Heart left ventricle (tissue), 16 donors: Measurements from ENCODE around the gene OR52B4. TPM values are rescaled to one million over a fixed set of nuclear protein-coding genes. Genes with fewer than 3 reads are reported as not detected.
"Not testable (repeated sequence)": the region's sequence is repeated elsewhere in the genome, so short reads cannot be mapped to it uniquely, and the experiment has no call there.

ENCODE experiments used
- ATAC-seq, 4 donors: fragments of 200-7000 bp; cut with Tn5 transposase; one replicate each; pipeline ENCODE4 v1.9.1; 2020 to 2022; ENCODE audit warnings: moderate library complexity in 4 of 4, mild to moderate bottlenecking in 3 of 4, moderate number of reproducible peaks in 1 of 4
- DNase-seq, 5 donors: peaks; one replicate each; pipeline ENCODE4 v3.0.0-alpha.2; 2020
- H3K27ac ChIP-seq, 12 donors: fragments of 200-600 bp; sonication (generic) in 4 of 12; one replicate each; pipeline versions ENCODE4 v1.5.0 to v1.8.0; 2016 to 2022; ENCODE audit warnings: mild to moderate bottlenecking in 2 of 12
- H3K27me3 ChIP-seq, 9 donors: fragments of 200-600 bp; sonication (generic) in 2 of 9; one replicate each; pipeline versions ENCODE4 v1.5.1 to v1.8.0; 2016 to 2022; ENCODE audit warnings: mild to moderate bottlenecking in 3 of 9
- H3K36me3 ChIP-seq, 9 donors: fragments of 200-600 bp; sonication (generic) in 2 of 9; one replicate each; pipeline versions ENCODE4 v1.5.0 to v1.8.0; 2018 to 2022; ENCODE audit warnings: mild to moderate bottlenecking in 2 of 9
- H3K4me1 ChIP-seq, 12 donors: fragments of 200-600 bp; sonication (generic) in 4 of 12; one replicate each; pipeline versions ENCODE4 v1.5.0 to v1.8.0; 2016 to 2022; ENCODE audit warnings: mild to moderate bottlenecking in 3 of 12
- H3K4me3 ChIP-seq, 12 donors: fragments of 200-600 bp; sonication (generic) in 4 of 12; one replicate each; pipeline versions ENCODE4 v1.5.0 to v1.8.0; 2017 to 2022; ENCODE audit warnings: mild to moderate bottlenecking in 9 of 12, moderate library complexity in 4 of 12
- H3K9me3 ChIP-seq, 12 donors: fragments of 200-600 bp; sonication (generic) in 4 of 12; one replicate each; pipeline versions ENCODE4 v1.5.0 to v1.8.0; 2016 to 2022; ENCODE audit warnings: mild to moderate bottlenecking in 1 of 12
- CTCF ChIP-seq, 12 donors: fragments of 200-600 bp; sonication (generic) in 4 of 12; IDR thresholded peaks; one replicate each; pipeline versions ENCODE4 v1.5.0 to v1.8.0; 2018 to 2022; ENCODE audit warnings: antibody characterized with exemption in 12 of 12, mild to moderate bottlenecking in 5 of 12
- POLR2A ChIP-seq, 2 donors: fragments of 450-650 bp; IDR thresholded peaks; one replicate each; pipeline ENCODE4 v1.6.1; 2017; ENCODE audit warnings: antibody characterized with exemption in 2 of 2, mild to moderate bottlenecking in 2 of 2, moderate library complexity in 2 of 2
- WGBS, 4 donors: extraction: QIAGEN DNeasy Blood & Tissue Kit in 2 of 4; methylation state at CpG; one replicate each; pipeline versions ENCODE4 v1.1.5 to v1.1.7; 2013 to 2018; 5-methylcytosine and 5-hydroxymethylcytosine counted together
- intact Hi-C, 10 donors: fragments of 100-400 bp; cut with DNase I; formaldehyde crosslinking; loops; one replicate each; pipeline versions ENCODE4 v1.11.1 to v1.14.2; 2022
- long read RNA-seq, 3 donors: library from polyadenylated mRNA; unstranded; transcript quantifications; one replicate each; pipeline ENCODE4 v2.0.0, GENCODE V29; 2020 to 2021
- polyA plus RNA-seq, 2 donors: library from polyadenylated mRNA; stranded (reverse); fragments of 200-250 nt; gene quantifications; one replicate each; pipeline ENCODE4 v1.2.3, GENCODE V29; 2013
- total RNA-seq, 9 donors: library from RNA; depleted of rRNA in 2 of 9; stranded (reverse); fragments of >200 nt in 2 of 9; fragmentation: NEBNext Ultra II Directional in 3 of 9; extraction: Animal tissue kit (Norgen Biotek cat#: 25700) in 3 of 9; gene quantifications; one replicate each; pipeline versions ENCODE4 v1.1.0 to v1.2.4, GENCODE V29; 2016 to 2023
- donor health status: ischemic (EF 13 %, LVEDD 7.1; RV severe dilation, severe dysfunction).
- donor health status: healthy with polysubstance abuse.
- donor health status: DM: no; HTN: yes; CAD: no.
- donor health status: DM: no; HTN: no; CAD: no.
- donor health status: ischemic (EF 25% LVEDD 6.9; RV normal size, moderate dysfunction).
- donor health status: ischemic (EF 25% LVEDD 5.7; RV mildly dilated, moderate dysfunction).
- donor health status: healthy.
- donor health status: DM: yes; HTN: yes; CAD: no.
- donor health status: ischemic (EF 35%, LVEDD 5.7; RV mildly dilated, moderate dysfunction).
- donor health status: nonischemic (EF 11% LVEDD 7.7; RV severe dilation, severe dysfunction).
- donor health status: DM: yes; HTN: yes; CAD: no.
- donor health status: PGD.
- donor health status: ischemic (EF 29% LVEDD 5.4; RV normal size, mild dysfunction).
- donor health status: nonischemic (EF 23%, LVEDD 6.1; RV moderate dilation, normal function).

Gene OR52B4
- total RNA-seq (not detected), polyA plus RNA-seq (not detected)
- long read RNA-seq, donor 1, result 0 reads
- long read RNA-seq, donor 2, result 0 reads
- long read RNA-seq, donor 3, result 0 reads

- no peaks in the 10 kb centered on the region for H3K27me3 ChIP-seq
- H3K27ac ChIP-seq, result no peak within 1 kb of the TSS
- H3K4me3 ChIP-seq, result no peak within 1 kb of the TSS
- TF ChIP-seq POLR2A (IDR thresholded peaks at IDR 0.05) (no peak), CTCF (IDR thresholded peaks at IDR 0.05) (no peak)
- intact Hi-C loops, result no loop called here
- H3K36me3 ChIP-seq, result no peaks in the 10 kb centered on the region
- 68 to 95% (median 86%) methylated on average over 4 of the region's 4 CpGs for WGBS, 4 donors
- no peak for ATAC-seq
- H3K4me1 ChIP-seq, result no peaks in the 10 kb centered on the region
- H3K9me3 ChIP-seq, result peaks cover 0 to 5% (median 0%) of the 10 kb centered on the region in 12 donors
- DNase-seq, result no peak
Measured at GRCh38 chr11:4368286-4368685, at the start of gene OR52B4. Gene OR52B4 (minus strand): TSS chr11:4368386. CDS start chr11:4368295, 91 bp downstream.

GRCh38 chr11:4416816-4417215, 48.6 kb upstream of the OR52B4 start:
- intact Hi-C loops, result no loop called here
- ATAC-seq, result no peak
- Histone ChIP-seq H3K27me3 (no peaks in the 10 kb centered on the region), H3K4me1 (no peaks in the 10 kb centered on the region), H3K4me3 (no peak overlapping the region), H3K9me3 (no peaks in the 10 kb centered on the region), H3K36me3 (no peaks in the 10 kb centered on the region), H3K27ac (no peak overlapping the region)
- no peak for TF ChIP-seq CTCF (IDR thresholded peaks at IDR 0.05)
- no peak for TF ChIP-seq POLR2A (IDR thresholded peaks at IDR 0.05)
- DNase-seq, result no peak
- WGBS, 4 donors, result 62 to 80% (median 66%) methylated on average over 1 of the region's 1 CpG

GRCh38 chr11:4416306-4416705, 48.1 kb upstream of the OR52B4 start:
- no peaks in the 10 kb centered on the region for H3K9me3 ChIP-seq
- TF ChIP-seq POLR2A (IDR thresholded peaks at IDR 0.05) (no peak), CTCF (IDR thresholded peaks at IDR 0.05) (no peak)
- no peaks in the 10 kb centered on the region for H3K27me3 ChIP-seq
- intact Hi-C loops, result no loop called here
- WGBS, 4 donors, result 29 to 57% (median 39%) methylated on average over 1 of the region's 1 CpG
- H3K4me1 ChIP-seq, result no peaks in the 10 kb centered on the region
- ATAC-seq (no peak), DNase-seq (no peak)
- no peak overlapping the region for H3K4me3 ChIP-seq
- no peak overlapping the region for H3K27ac ChIP-seq
- no peaks in the 10 kb centered on the region for H3K36me3 ChIP-seq

- H3K4me1 ChIP-seq, H3K4me3 ChIP-seq, H3K9me3 ChIP-seq, intact Hi-C loops, H3K36me3 ChIP-seq, H3K27ac ChIP-seq, H3K27me3 ChIP-seq, DNase-seq, ATAC-seq: not testable (repeated sequence)
- WGBS, 4 donors, result 63 to 84% (median 80%) methylated on average over 2 to 6 of the region's 6 CpGs
Measured at GRCh38 chr11:4406206-4406605, 38.0 kb upstream of the OR52B4 start.

- peak overlapping the region in 6 of 12 donors; percentile 81 to 95 (median 86) for H3K27ac ChIP-seq
Measured at GRCh38 chr11:4393858-4394223, 25.7 kb upstream of the OR52B4 start.

More at GRCh38 chr11:4393858-4394223, 25.7 kb upstream of the OR52B4 start:
- peaks cover 0 to 11% (median 0%) of the 10 kb centered on the region in 12 donors for H3K9me3 ChIP-seq
- peaks cover 0 to 7% (median 0%) of the 10 kb centered on the region in 9 donors for H3K27me3 ChIP-seq
- ATAC-seq (peak in 2 of 4 donors; percentile 8 to 34), DNase-seq (no peak)
- TF ChIP-seq POLR2A (IDR thresholded peaks at IDR 0.05) (no peak), CTCF (IDR thresholded peaks at IDR 0.05) (no peak)
- WGBS, 4 donors, result 28 to 35% (median 32%) methylated on average over 11 of the region's 11 CpGs
- peak overlapping the region in 11 of 12 donors; percentile 57 to 99 (median 87) for H3K4me3 ChIP-seq
- intact Hi-C loops, result loop anchor here in 2 of 10 donors (5.0 to 10.0 kb wide), 2 partner anchors 101 to 207 kb away; no protein-coding TSS in a partner anchor
- peaks cover 0 to 21% (median 14%) of the 10 kb centered on the region in 9 donors for H3K36me3 ChIP-seq
- peaks cover 0 to 29% (median 5%) of the 10 kb centered on the region in 12 donors for H3K4me1 ChIP-seq
